GM12878 (cell line): Measurements from ENCODE around the gene MYOC. TPM values are rescaled to one million over a fixed set of nuclear protein-coding genes. Genes with fewer than 3 reads are reported as not detected.

Experiments used
- ATAC-seq: fragments of 200-7000 bp; cut with Tn5 transposase; 3 replicates; pipeline ENCODE4 v1.9.1; 2020; ENCODE audit warnings: mild to moderate bottlenecking, moderate library complexity
- BruUV-seq: library from RNA; stranded (reverse); fragments of 400-500 nt; replicated peaks from 2 replicates; lab custom pipeline; 2021; lab: Mats Ljungman, UMichigan
- CTCF ChIA-PET: fragments of 300-600 bp; sonication (Branson Sonifier 250); formaldehyde crosslinking; extraction: SDS; loops from one replicate; lab custom pipeline; 2021; ENCODE audit warnings: inconsistent platforms; lab: Yijun Ruan, JAX
- POLR2A ChIA-PET: fragments of 350-600 bp; formaldehyde crosslinking; extraction: SDS; loops from one replicate; lab custom pipeline; 2021; ENCODE audit warnings: inconsistent platforms; lab: Charles Lee
- RAD21 ChIA-PET: fragments of 300-600 bp; sonication (Branson Sonifier 250); formaldehyde crosslinking; loops from one replicate; lab custom pipeline; 2023; ENCODE audit warnings: antibody characterized with exemption; ENCODE audit not compliant: unreplicated experiment; lab: Charles Lee
- SMC1A ChIA-PET: fragments of 300-600 bp; sonication (Branson Sonifier 250); formaldehyde crosslinking; loops from one replicate; lab custom pipeline; 2023; ENCODE audit not compliant: unreplicated experiment, uncharacterized antibody; lab: Charles Lee
- DNase-seq: peaks from one replicate; pipeline ENCODE4 v3.0.0-alpha.2; 2011; ENCODE audit warnings: low read depth, low spot score
- FAIRE-seq: peaks from 3 replicates; lab custom pipeline; 2011; peaks lifted over from hg19 to GRCh38; lab: Jason Lieb, UNC
- H2AFZ ChIP-seq: 2 replicates; pipeline ENCODE4 v1.6.0; 2011; ENCODE audit warnings: low read depth, low read length, control low read depth; ENCODE audit not compliant: control insufficient read depth
- H3K27ac ChIP-seq: 2 replicates; pipeline ENCODE4 v1.5.1; 2011; ENCODE audit warnings: control low read depth; ENCODE audit not compliant: control insufficient read depth, insufficient read depth
- H3K27me3 ChIP-seq, 2 experiments: replicated peaks in 1 of 2; 2 replicates each; pipeline versions ENCODE4 v1.6.0 to v1.6.1; 2011; ENCODE audit warnings: low read length in 1 of 2; ENCODE audit not compliant: control insufficient read depth in 2 of 2, insufficient read depth in 2 of 2
- H3K36me3 ChIP-seq, 2 experiments: 2 replicates each; pipeline ENCODE4 v1.5.1; 2011; ENCODE audit warnings: low read length in 1 of 2; ENCODE audit not compliant: control insufficient read depth in 2 of 2, insufficient read depth in 2 of 2
- H3K4me1 ChIP-seq: 2 replicates; pipeline ENCODE4 v1.6.1; 2011; ENCODE audit warnings: mild to moderate bottlenecking, low read length, moderate library complexity, mixed read lengths; ENCODE audit not compliant: control insufficient read depth, insufficient read depth
- H3K4me2 ChIP-seq: 2 replicates; pipeline ENCODE4 v1.6.0; 2011; ENCODE audit warnings: control low read depth; ENCODE audit not compliant: control insufficient read depth, insufficient read depth
- H3K4me3 ChIP-seq: fragments of 200-600 bp; sonication (generic); 2 replicates; pipeline ENCODE4 v1.5.1; 2016
- H3K79me2 ChIP-seq: 2 replicates; pipeline ENCODE4 v1.6.0; 2011; ENCODE audit warnings: low read length; ENCODE audit not compliant: control insufficient read depth, insufficient read depth
- H3K9ac ChIP-seq: 2 replicates; pipeline ENCODE4 v1.8.0; 2011; ENCODE audit warnings: low read length, control low read depth, mixed read lengths; ENCODE audit not compliant: control insufficient read depth, insufficient read depth
- H3K9me3 ChIP-seq: replicated peaks from 3 replicates; pipeline ENCODE4 v1.5.1; 2011; ENCODE audit warnings: mild to moderate bottlenecking, low read length; ENCODE audit not compliant: control insufficient read depth, insufficient read depth
- H4K20me1 ChIP-seq: 2 replicates; pipeline ENCODE4 v1.6.0; 2011; ENCODE audit not compliant: control insufficient read depth, insufficient read depth
- FOS ChIP-seq: IDR thresholded peaks from 3 replicates; pipeline ENCODE4 v1.6.1; 2011; ENCODE audit warnings: borderline replicate concordance; ENCODE audit not compliant: insufficient read length; ENCODE audit errors: extremely low read depth
- HDAC2 ChIP-seq: fragments of 200-600 bp; sonication (generic); IDR thresholded peaks from 2 replicates; pipeline ENCODE4 v1.6.1; 2017
- RAD51 ChIP-seq: fragments of 450-650 bp; IDR thresholded peaks from 2 replicates; pipeline ENCODE4 v1.6.1; 2016; ENCODE audit warnings: moderate library complexity, mild to moderate bottlenecking, inconsistent platforms
- SREBF2 ChIP-seq: IDR thresholded peaks from 2 replicates; pipeline ENCODE4 v1.6.1; 2012; ENCODE audit warnings: mild to moderate bottlenecking, low read length
- WGBS: methylation state at CpG from one replicate; pipeline ENCODE4 v1.1.6; 2016; ENCODE audit warnings: low lambda C conversion rate; ENCODE audit not compliant: insufficient replicate concordance, insufficient coverage; ENCODE audit errors: missing lambda C conversion rate; 5-methylcytosine and 5-hydroxymethylcytosine counted together
- in situ Hi-C: fragments of 300-500 bp; cut with MboI; formaldehyde crosslinking; loops from 9 replicates; pipeline ENCODE4 v1.14.3; 2018; ENCODE audit warnings: mixed read lengths
- intact Hi-C: fragments of 100-400 bp; cut with micrococcal nuclease; formaldehyde crosslinking; loops from one replicate; pipeline ENCODE4 v1.14.2; 2022; ENCODE audit not compliant: unreplicated experiment
- polyA plus RNA-seq, 11 experiments: library from polyadenylated mRNA; depleted of rRNA in 4 of 11; unstranded in 6 of 11; stranded (reverse) in 5 of 11; fragments of >200 nt; fragmentation: Nextera tagmentation in 4 of 11; fragmentation: Illumina TruSeq in 1 of 11; extraction: Ambion mirVana in 4 of 11; extraction: Trizol in 1 of 11; gene quantifications; 1 replicate in 1 of 11; 2 replicates in 10 of 11; pipeline versions ENCODE4 v1.2.1 to v1.2.3, GENCODE V29; 2011 to 2016; ENCODE audit warnings: inconsistent platforms in 2 of 11, missing spikeins in 2 of 11, low read depth in 1 of 11
- total RNA-seq, 4 experiments: library from RNA; depleted of rRNA in 3 of 4; stranded (reverse); fragments of >200 nt in 3 of 4; fragmentation: Illumina TruSeq in 1 of 4; extraction: Trizol in 1 of 4; gene quantifications; 2 replicates each; pipeline versions ENCODE4 v1.2.1 to v1.2.3, GENCODE V29; 2013 to 2021
- TF ChIP-seq, protein P1 (sequence below), 3 experiments: IDR thresholded peaks in 2 of 3; conservative IDR thresholded peaks in 1 of 3; 2 replicates each; pipeline ENCODE4 v1.5.1; 2011; ENCODE audit warnings: low read depth in 3 of 3, low read length in 3 of 3, mild to moderate bottlenecking in 3 of 3, control low read depth in 2 of 3, moderate library complexity in 2 of 3, inconsistent platforms in 1 of 3, mixed read lengths in 1 of 3; ENCODE audit not compliant: control insufficient read depth in 2 of 3, insufficient read depth in 1 of 3; ENCODE audit errors: extremely low read depth in 1 of 3
- TF ChIP-seq, protein P2 (sequence below): IDR thresholded peaks from 2 replicates; pipeline ENCODE4 v1.6.1; 2011; ENCODE audit warnings: low read depth, mild to moderate bottlenecking, low read length, moderate library complexity, borderline replicate concordance; ENCODE audit errors: extremely low read depth

MYOC gene
- total and polyA plus RNA-seq, 10 of the 15 experiments (the other 5 are each of a cell fraction or from before 2014, with no cell fraction given) = not detected

DNA sequence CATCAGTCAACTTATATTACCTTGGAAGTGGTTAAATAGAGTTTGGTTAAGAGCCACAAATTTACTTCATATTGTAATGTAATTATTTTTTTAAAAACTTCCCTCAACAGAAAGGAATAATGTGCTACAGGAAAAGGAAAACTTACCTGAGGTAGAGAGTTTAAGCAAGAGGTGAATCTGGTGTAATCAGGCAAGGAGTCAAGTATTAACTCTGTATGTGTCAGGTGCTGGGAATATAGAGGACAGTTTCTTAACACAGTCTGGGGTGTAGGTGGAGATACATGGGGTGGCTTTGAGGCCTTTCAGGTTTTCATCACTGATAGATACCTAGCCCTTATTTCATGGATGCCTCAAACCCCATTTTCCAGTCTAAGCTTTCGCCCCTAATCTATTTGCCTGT is 56.4 kb downstream of the MYOC start:
- Histone ChIP-seq H3K9me3 (no peaks in the 10 kb centered on the region), H2AFZ (no peak overlapping the region), H3K27ac (no peak overlapping the region), H3K27me3 (no peaks in the 10 kb centered on the region), H3K4me2 (no peak overlapping the region), H3K36me3 (peaks cover 4 to 15% of the 10 kb centered on the region in 2 experiments), H3K9ac (no peak overlapping the region), H4K20me1 (no peaks in the 10 kb centered on the region), H3K4me3 (no peak overlapping the region), H3K79me2 (no peaks in the 10 kb centered on the region), H3K4me1 (no peaks in the 10 kb centered on the region)
- no peak for DNase-seq
- WGBS = 100% methylated on average over 1 of the region's 1 CpG
- no peak for TF ChIP-seq HDAC2
- no peak for TF ChIP-seq RAD51
- TF ChIP-seq FOS = no peak
- no peak for TF ChIP-seq SREBF2
- TF ChIP-seq, protein P1, sequence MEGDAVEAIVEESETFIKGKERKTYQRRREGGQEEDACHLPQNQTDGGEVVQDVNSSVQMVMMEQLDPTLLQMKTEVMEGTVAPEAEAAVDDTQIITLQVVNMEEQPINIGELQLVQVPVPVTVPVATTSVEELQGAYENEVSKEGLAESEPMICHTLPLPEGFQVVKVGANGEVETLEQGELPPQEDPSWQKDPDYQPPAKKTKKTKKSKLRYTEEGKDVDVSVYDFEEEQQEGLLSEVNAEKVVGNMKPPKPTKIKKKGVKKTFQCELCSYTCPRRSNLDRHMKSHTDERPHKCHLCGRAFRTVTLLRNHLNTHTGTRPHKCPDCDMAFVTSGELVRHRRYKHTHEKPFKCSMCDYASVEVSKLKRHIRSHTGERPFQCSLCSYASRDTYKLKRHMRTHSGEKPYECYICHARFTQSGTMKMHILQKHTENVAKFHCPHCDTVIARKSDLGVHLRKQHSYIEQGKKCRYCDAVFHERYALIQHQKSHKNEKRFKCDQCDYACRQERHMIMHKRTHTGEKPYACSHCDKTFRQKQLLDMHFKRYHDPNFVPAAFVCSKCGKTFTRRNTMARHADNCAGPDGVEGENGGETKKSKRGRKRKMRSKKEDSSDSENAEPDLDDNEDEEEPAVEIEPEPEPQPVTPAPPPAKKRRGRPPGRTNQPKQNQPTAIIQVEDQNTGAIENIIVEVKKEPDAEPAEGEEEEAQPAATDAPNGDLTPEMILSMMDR (IDR thresholded peaks at IDR 0.05 in 2 of 3, conservative IDR thresholded peaks at IDR 0.05 in 1 of 3; ENCODE audit: control insufficient read depth in 2 of 3, extremely low read depth in 1 of 3, insufficient read depth in 1 of 3, low read depth in 3 of 3, low read length in 3 of 3) = no peak
- TF ChIP-seq, protein P2, sequence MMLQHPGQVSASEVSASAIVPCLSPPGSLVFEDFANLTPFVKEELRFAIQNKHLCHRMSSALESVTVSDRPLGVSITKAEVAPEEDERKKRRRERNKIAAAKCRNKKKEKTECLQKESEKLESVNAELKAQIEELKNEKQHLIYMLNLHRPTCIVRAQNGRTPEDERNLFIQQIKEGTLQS = no peak
- no TSS peak for BruUV-seq
- 0 out of 3 replicates have a peak, but pooled peaks have one; percentile 12 for ATAC-seq
- CTCF ChIA-PET = interaction anchor here (0.6 to 8.3 kb wide), 6 partner anchors 8 to 938 kb away, joined by 3 to 60 read pairs (median 8); partner anchors contain the start of gene PRRC2C
- RAD21 ChIA-PET = interaction anchor here (1.1 to 2.2 kb wide), 6 partner anchors 9 to 48 kb away, joined by 3 to 11 read pairs (median 6); no protein-coding TSS in a partner anchor
- intact Hi-C loops = no loop called here
- in situ Hi-C loops = no loop called here
- SMC1A ChIA-PET = interaction anchor here (0.6 to 6.9 kb wide), 11 partner anchors 9 to 111 kb away, joined by 3 to 37 read pairs (median 8); partner anchors contain the start of genes MYOCOS and PRRC2C
- FAIRE-seq = no peak
- POLR2A ChIA-PET = interaction anchor here (0.5 to 3.1 kb wide), 5 partner anchors 10 to 57 kb away, joined by 3 to 13 read pairs (median 5); no protein-coding TSS in a partner anchor
